GM18499 (cell line): ENCODE measurements around the gene NDUFS4.
"Not testable (repeated sequence)": the region's sequence is repeated elsewhere in the genome, so short reads cannot be mapped to it uniquely, and the experiment has no call there.

Source experiments
- ATAC-seq: cut with Tn5 transposase; IDR thresholded peaks from one replicate; pipeline ENCODE4 v1.9.1; 2021; ENCODE audit warnings: moderate number of reproducible peaks; ENCODE audit not compliant: insufficient read depth, unreplicated experiment

NDUFS4 gene

GRCh38 chr5:53560506-53561191 lies at the start of gene NDUFS4:
TSS of gene NDUFS4 (plus strand) at chr5:53560639. CDS start at chr5:53560663, 24 bp downstream.
- ATAC-seq, result peak; percentile 88

GRCh38 chr5:53512539-53512938 lies 47.9 kb upstream of the NDUFS4 start:
- ATAC-seq, result no peak

GRCh38 chr5:53515988-53516387 lies 44.5 kb upstream of the NDUFS4 start:
- ATAC-seq, result no peak

GRCh38 chr5:53520813-53521212 lies 39.6 kb upstream of the NDUFS4 start:
- no peak for ATAC-seq

DNA sequence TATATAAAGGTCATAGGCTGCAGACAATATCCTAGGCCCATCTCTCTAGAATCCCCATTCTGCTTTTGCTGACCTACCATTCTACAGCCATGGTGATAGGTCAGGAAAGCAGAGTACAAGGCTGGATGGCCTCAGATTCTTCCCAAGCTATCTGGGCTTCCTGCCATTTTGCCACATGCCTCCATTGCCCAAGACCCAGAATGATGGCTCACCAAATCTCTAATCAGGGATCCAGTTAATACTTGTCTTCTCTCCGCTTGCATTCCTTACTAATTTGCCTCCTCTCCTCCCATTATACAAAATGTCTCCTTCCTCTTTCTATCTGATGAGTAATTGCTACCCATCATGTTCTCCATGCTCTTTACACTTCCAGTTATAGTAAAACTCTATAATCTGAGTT lies 22.7 kb upstream of the NDUFS4 start:
- ATAC-seq, result no peak

DNA sequence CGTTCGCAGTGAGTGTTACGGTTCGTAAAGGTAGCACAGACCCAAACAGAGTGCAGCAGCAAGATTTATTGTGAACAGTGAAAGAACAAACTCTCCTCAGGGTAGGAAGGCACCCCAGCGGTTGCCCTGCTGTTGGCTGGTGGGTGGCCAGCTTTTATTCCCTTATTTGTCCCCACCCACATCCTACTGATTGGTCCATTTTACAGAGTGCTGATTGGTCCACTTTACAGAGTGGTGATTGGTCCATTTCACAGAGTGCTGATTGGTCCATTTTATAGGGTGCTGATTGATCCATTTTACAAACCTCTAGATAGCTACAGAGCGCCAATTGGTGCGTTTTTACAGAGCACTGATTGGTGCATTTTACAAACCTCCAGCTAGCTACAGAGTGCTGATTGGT lies 19.7 kb upstream of the NDUFS4 start:
- ATAC-seq, result not testable (repeated sequence)

DNA sequence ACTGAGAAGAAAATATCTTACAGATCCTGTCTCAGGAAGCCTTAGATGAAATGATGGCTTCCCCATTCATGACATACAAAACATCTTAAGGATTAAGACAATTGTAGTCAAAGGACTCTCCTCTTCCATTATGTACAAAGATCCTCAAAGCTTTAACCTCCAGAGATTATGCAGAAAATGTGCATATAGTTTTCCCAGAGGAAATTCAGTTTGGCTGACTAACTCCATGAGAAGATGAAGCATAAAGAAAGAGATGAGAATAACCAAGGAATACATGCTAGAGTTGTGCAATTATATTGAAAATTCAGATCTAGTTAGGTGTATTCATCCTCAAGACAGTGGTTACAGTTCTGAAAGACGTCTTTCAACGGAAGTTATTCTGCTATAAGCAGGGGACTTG lies 18.6 kb upstream of the NDUFS4 start:
- no peak for ATAC-seq

GRCh38 chr5:53542926-53543325 lies 17.5 kb upstream of the NDUFS4 start:
- no peak for ATAC-seq

GRCh38 chr5:53543401-53543800 lies 17.0 kb upstream of the NDUFS4 start:
- no peak for ATAC-seq

DNA sequence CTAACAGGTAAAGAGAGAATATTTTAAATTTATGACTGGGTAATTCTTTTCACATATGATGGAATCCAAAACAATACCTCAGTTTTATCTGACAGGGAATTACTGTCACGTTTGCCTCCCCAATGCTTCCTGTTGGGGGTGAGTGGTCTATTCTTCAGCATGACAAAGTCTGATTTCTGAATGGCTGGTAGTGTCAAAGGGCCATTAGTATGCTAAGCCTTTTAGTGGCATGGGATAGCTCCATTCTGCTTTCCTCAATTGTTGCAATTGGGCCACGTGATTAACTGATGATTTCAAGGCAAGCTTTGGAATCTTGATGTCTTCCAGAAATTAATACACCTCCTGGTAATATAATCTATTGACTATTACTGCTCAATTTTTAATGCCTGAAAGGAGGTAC lies 14.7 kb upstream of the NDUFS4 start:
- no peak for ATAC-seq

DNA sequence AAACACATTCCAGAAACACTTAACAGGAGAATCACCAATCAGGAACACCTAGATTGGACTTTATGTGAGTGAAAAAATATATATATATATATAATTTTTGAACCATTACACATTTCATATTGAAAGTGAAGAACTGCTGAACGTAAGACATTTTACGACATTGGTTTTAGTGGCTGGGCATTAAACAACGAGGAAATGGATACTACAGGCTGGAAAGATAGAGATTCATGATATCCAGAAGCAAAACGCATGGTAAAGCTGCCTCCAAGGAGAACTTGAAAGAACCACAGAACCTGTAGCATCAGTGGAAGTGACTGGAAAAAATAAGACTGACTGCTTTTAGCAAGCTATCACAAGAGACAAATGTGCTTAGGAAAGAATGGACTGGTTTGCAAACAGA lies 13.2 kb upstream of the NDUFS4 start:
- no peak for ATAC-seq

- ATAC-seq, result not testable (repeated sequence)
Measured at GRCh38 chr5:53548501-53548900, 11.9 kb upstream of the NDUFS4 start.

DNA sequence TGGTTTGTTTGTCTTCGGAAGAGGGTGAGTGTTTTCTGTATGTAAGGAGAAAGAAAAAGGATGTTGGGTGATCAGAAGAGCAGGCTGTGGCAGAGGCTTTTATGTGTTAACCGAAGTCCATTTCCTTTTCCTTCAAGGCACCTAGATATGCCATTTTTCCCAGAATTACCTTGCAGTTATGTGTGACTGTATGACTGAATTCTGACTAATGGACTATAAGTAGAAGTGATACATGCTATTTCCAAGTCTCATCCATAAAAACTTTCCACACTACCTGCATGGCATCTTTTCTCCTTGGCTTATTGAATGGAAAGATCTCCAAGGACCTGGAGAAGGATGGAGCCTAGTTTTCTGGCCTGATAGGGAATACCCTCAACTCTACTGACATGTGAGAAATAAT lies 10.6 kb upstream of the NDUFS4 start:
- no peak for ATAC-seq

DNA sequence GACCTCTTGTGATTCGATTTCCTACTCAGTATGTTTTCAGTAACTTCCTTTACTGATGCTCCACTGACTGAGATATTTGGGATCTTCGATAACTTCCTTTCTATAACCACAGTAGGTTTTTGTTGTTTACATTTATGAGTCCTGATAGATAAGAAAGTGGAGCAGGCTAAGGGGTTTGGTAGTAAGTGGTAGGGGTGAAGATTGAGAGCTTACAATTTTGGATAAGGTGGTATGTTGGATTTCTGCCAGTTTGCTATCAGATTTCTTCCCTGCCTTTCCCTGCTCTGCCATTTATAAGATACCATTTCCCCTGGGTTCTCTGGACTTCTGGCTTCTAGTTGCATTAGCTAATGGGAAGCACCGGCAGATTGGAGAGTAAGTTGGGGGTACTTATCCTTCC lies 7.9 kb upstream of the NDUFS4 start:
- no peak for ATAC-seq

GRCh38 chr5:53554444-53554843 lies 6.0 kb upstream of the NDUFS4 start:
- no peak for ATAC-seq

GRCh38 chr5:53555160-53555559 lies 5.3 kb upstream of the NDUFS4 start:
- no peak for ATAC-seq

GRCh38 chr5:53556001-53556400 lies 4.4 kb upstream of the NDUFS4 start:
- ATAC-seq, result no peak

DNA sequence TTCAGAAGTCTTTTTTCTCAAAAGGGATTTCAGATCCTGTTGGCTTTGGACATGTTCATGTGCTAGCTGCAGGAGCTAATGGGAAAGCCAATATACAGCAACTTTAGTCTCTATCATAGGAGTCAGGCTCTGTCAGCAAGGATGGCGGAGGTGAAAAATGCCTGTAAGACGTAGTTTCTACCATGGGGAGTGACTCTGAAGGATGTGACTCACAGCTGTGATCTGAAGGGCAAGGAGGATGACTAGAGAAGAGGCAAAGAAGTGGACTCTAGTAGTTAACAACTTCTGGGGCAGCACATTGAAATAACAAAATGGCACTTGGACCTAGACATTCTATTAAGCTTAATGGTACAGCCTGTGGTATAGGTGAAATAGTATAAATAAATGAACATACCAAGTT lies 3.1 kb upstream of the NDUFS4 start:
- no peak for ATAC-seq

DNA sequence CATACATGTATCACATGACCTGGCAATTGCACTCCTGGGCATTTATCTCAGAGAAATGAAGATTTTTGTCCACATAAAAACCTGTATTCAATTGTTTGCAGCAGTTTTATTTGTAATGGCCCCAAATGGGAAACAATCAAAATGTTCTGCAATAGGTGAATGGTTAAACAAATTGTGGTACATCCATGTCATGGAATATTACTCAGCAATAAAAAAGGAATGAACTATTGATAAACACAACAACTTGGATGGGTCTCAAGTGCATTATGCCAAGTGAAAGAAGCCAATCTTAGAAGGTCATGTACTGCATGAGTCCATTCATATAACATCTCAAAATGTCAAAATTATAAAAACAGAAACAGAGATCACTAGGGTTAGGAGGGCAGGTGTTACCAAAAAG lies 1.5 kb upstream of the NDUFS4 start:
- ATAC-seq, result no peak

GRCh38 chr5:53560028-53560427 lies 411 bp upstream of the NDUFS4 start:
- ATAC-seq, result peak; percentile 20

GRCh38 chr5:53568401-53568800 lies 8.0 kb downstream of the NDUFS4 start:
- no peak for ATAC-seq

DNA sequence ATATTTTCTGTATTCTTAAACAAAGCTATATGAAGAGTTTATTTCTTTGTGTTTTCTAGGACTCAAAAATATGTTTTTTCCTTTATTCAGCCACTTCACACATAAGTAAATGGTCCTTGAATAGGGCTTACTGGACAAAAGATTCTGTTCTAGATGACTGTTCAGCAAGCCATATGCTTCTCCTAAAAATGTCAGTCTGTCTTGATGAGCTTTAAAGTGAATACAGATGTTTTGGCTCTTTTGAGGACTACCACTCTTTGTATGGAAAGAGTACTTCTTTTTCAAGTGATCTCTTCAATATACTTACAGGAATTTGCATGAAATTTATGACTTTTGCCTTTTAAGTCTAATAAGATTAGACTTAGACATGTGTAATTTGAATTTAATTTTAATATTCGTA lies 8.4 kb downstream of the NDUFS4 start:
- no peak for ATAC-seq

DNA sequence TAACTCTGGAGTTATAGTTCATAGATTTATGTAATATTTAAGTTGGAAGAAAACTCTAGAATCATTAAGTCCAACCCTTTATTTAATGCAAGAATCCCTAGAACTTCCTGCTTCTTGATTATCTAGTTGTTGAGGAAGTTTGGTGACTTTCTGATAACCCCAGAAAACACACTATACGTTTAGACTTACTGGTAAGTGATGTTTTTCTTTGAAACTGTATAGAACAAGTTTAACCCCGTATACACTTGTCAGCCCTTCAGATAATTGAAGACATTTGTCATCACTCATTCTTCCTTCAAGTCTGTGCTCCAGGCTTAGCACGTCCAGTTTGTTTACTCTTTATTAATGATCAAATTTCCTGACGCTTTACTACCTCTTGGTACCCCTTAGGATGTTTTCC lies 9.0 kb downstream of the NDUFS4 start:
- no peak for ATAC-seq
